H7 (cell line): ENCODE data around the gene IGF2BP2. TPM values are rescaled to one million over a fixed set of nuclear protein-coding genes. Genes with fewer than 3 reads are reported as not detected.
"Not testable (repeated sequence)": the region's sequence is repeated elsewhere in the genome, so short reads cannot be mapped to it uniquely, and the experiment has no call there.

Experiments used
- DNase-seq: peaks from one replicate; pipeline ENCODE4 v3.0.0; 2012
- H3K27me3 ChIP-seq: 2 replicates; pipeline ENCODE4 v1.6.0; 2011; ENCODE audit warnings: mild to moderate bottlenecking, low read length; ENCODE audit not compliant: control insufficient read depth, insufficient read depth
- H3K36me3 ChIP-seq: replicated peaks from 2 replicates; pipeline ENCODE4 v1.5.1; 2011; ENCODE audit warnings: low read length; ENCODE audit not compliant: control insufficient read depth, insufficient read depth
- H3K4me3 ChIP-seq: 2 replicates; pipeline ENCODE4 v1.5.1; 2011; ENCODE audit warnings: low read depth, mild to moderate bottlenecking, control low read depth, low read length, moderate library complexity; ENCODE audit not compliant: insufficient read depth
- total RNA-seq: library from RNA; depleted of rRNA; stranded (reverse); fragments of >200 nt; shearing (Covaris generic); gene quantifications from 2 replicates; pipeline ENCODE4 v1.2.3, GENCODE V29; 2014

IGF2BP2 gene
- total RNA-seq, 1 experiment from 2014 or later, result 83.7 TPM

- peak overlapping the region; percentile 94 for H3K4me3 ChIP-seq
- DNase-seq, result peak; percentile 87
- no peaks in the 10 kb centered on the region for H3K27me3 ChIP-seq
- peaks cover 4% of the 10 kb centered on the region for H3K36me3 ChIP-seq
These were observed 1.0 kb upstream of the IGF2BP2 start for GRCh38 chr3:185825639-185826481.

- DNase-seq, result peak; percentile 80
- H3K4me3 ChIP-seq, result peak overlapping the region; percentile 94
- H3K36me3 ChIP-seq, result peaks cover 4% of the 10 kb centered on the region
- H3K27me3 ChIP-seq, result no peaks in the 10 kb centered on the region
These were observed 514 bp downstream of the IGF2BP2 start for GRCh38 chr3:185824051-185825005.

- Histone ChIP-seq H3K4me3 (peak overlapping the region; percentile 94), H3K36me3 (peaks cover 3% of the 10 kb centered on the region; the same call in 1 of the 2 replicates), H3K27me3 (no peaks in the 10 kb centered on the region)
- peak; percentile 80 for DNase-seq
These were observed 1.5 kb downstream of the IGF2BP2 start for GRCh38 chr3:185823078-185824044.

- Histone ChIP-seq H3K27me3 (no peaks in the 10 kb centered on the region), H3K4me3 (peak overlapping the region; percentile 94)
- DNase-seq, result peak; percentile 32
These were observed 2.4 kb downstream of the IGF2BP2 start for GRCh38 chr3:185822221-185823000.

GRCh38 chr3:185820973-185821758, 3.7 kb downstream of the IGF2BP2 start:
- DNase-seq, result no peak
- H3K27me3 ChIP-seq, result no peaks in the 10 kb centered on the region
- no peaks in the 10 kb centered on the region; the same call in 1 of the 2 replicates for H3K36me3 ChIP-seq
- H3K4me3 ChIP-seq, result no peak overlapping the region

More at GRCh38 chr3:185822221-185823000, 2.4 kb downstream of the IGF2BP2 start:
- H3K36me3 ChIP-seq, result no peaks in the 10 kb centered on the region; the same call in 1 of the 2 replicates

GRCh38 chr3:185818267-185818875, 6.5 kb downstream of the IGF2BP2 start:
- Histone ChIP-seq H3K27me3 (no peaks in the 10 kb centered on the region), H3K4me3 (no peak overlapping the region), H3K36me3 (no peaks in the 10 kb centered on the region; the same call in 1 of the 2 replicates)
- DNase-seq, result no peak

GRCh38 chr3:185815391-185816282, 9.2 kb downstream of the IGF2BP2 start:
- DNase-seq, result no peak
- Histone ChIP-seq H3K4me3 (no peak overlapping the region), H3K27me3 (no peaks in the 10 kb centered on the region), H3K36me3 (no peaks in the 10 kb centered on the region; the same call in 1 of the 2 replicates)

- no peak overlapping the region for H3K4me3 ChIP-seq
- no peaks in the 10 kb centered on the region for H3K27me3 ChIP-seq
- DNase-seq, result peak; percentile 43
- H3K36me3 ChIP-seq, result no peaks in the 10 kb centered on the region; the same call in 1 of the 2 replicates
These were observed 11.1 kb downstream of the IGF2BP2 start for GRCh38 chr3:185813691-185814215.

- Histone ChIP-seq H3K4me3 (no peak overlapping the region), H3K27me3 (no peaks in the 10 kb centered on the region), H3K36me3 (no peaks in the 10 kb centered on the region; the same call in 1 of the 2 replicates)
- DNase-seq, result no peak
These were observed 11.6 kb downstream of the IGF2BP2 start for GRCh38 chr3:185813205-185813604.

- H3K27me3 ChIP-seq, result no peaks in the 10 kb centered on the region
- no peaks in the 10 kb centered on the region; the same call in 1 of the 2 replicates for H3K36me3 ChIP-seq
- no peak overlapping the region for H3K4me3 ChIP-seq
- DNase-seq, result peak; percentile 35
These were observed 17.3 kb downstream of the IGF2BP2 start for GRCh38 chr3:185807445-185808068.

GRCh38 chr3:185798831-185799110, 26.1 kb downstream of the IGF2BP2 start:
- not testable (repeated sequence) for H3K4me3 ChIP-seq, H3K36me3 ChIP-seq, H3K27me3 ChIP-seq, DNase-seq
